Stimulated activated memory B cell treated with anti-CD40 and anti-IgM and Interleukin-4, amounts not matched to agents 10 μg/mL and 1 μg/mL and 100 μg/mL, for 72 hours (primary cell): Measurements from ENCODE around the gene LDLRAD4.

ENCODE experiments used
- ATAC-seq: fragments of 150-1000 bp; cut with Tn5 transposase; 2 replicates; pipeline ENCODE4 v1.10.0; 2021
- H3K27ac Mint-ChIP-seq: one replicate; pipeline ENCODE4 v1.8.0; 2022; ENCODE audit warnings: mild to moderate bottlenecking, mixed read lengths
- H3K27me3 Mint-ChIP-seq: one replicate; pipeline ENCODE4 v1.8.0; 2022; ENCODE audit warnings: mixed read lengths
- H3K36me3 Mint-ChIP-seq: one replicate; pipeline ENCODE4 v1.8.0; 2022; ENCODE audit warnings: mixed read lengths
- H3K4me1 Mint-ChIP-seq: one replicate; pipeline ENCODE4 v1.8.0; 2022; ENCODE audit warnings: mixed read lengths
- H3K4me3 Mint-ChIP-seq: one replicate; pipeline ENCODE4 v1.8.0; 2022; ENCODE audit warnings: mild to moderate bottlenecking, moderate library complexity, mixed read lengths
- H3K9me3 Mint-ChIP-seq: one replicate; pipeline ENCODE4 v1.8.0; 2022; ENCODE audit warnings: mixed read lengths

Gene LDLRAD4

DNA sequence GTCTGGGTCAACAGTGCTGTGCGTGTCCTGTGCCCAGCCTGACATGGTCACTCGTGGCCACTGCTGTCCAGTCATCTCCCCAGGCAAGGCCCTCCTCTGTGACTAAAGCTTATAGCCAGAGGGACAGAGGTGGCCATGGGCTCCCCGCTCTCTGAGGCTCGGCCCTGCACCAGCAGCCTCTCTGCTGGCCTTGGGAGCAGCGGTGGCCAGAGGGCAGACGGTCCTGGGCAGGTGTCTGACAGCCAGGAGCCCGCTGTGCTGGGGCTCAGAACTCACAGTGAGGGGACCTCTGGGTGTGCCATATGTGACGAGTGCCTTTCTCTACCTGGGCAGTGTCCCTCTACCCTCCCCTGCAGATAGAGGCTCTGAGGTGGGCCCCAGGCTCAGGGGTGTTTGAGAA is 409.1 kb downstream of the LDLRAD4 start:
- peak overlapping the region; percentile 50 for H3K27ac Mint-ChIP-seq
- H3K9me3 Mint-ChIP-seq = no peaks in the 10 kb centered on the region
- H3K4me3 Mint-ChIP-seq = no peak overlapping the region
- no peaks in the 10 kb centered on the region for H3K27me3 Mint-ChIP-seq
- H3K4me1 Mint-ChIP-seq = peaks cover 19% of the 10 kb centered on the region
- peaks cover 34% of the 10 kb centered on the region for H3K36me3 Mint-ChIP-seq
- ATAC-seq = no peak

DNA sequence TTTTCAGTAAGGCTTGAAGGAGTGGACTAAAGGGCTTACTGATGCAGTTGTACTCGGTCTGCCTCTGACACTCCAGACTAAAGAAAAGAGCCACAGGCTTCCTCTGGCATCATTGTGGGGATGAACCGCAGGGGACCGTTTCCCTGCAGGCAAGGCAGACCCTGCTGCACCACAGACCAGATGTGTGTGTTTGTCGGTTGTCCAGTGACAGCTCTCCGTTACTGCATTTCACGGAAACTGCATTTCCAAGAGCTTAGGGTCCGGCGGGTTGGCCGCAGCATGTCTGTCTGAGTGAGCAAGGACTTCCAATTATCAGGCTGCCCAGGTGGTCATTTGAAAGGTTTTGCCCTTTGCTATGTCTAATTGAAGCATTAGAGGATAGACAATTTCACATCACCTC is 409.7 kb downstream of the LDLRAD4 start:
- no peaks in the 10 kb centered on the region for H3K27me3 Mint-ChIP-seq
- no peak for ATAC-seq
- peaks cover 34% of the 10 kb centered on the region for H3K36me3 Mint-ChIP-seq
- peaks cover 19% of the 10 kb centered on the region for H3K4me1 Mint-ChIP-seq
- H3K27ac Mint-ChIP-seq = peak overlapping the region; percentile 50
- no peak overlapping the region for H3K4me3 Mint-ChIP-seq
- no peaks in the 10 kb centered on the region for H3K9me3 Mint-ChIP-seq

DNA sequence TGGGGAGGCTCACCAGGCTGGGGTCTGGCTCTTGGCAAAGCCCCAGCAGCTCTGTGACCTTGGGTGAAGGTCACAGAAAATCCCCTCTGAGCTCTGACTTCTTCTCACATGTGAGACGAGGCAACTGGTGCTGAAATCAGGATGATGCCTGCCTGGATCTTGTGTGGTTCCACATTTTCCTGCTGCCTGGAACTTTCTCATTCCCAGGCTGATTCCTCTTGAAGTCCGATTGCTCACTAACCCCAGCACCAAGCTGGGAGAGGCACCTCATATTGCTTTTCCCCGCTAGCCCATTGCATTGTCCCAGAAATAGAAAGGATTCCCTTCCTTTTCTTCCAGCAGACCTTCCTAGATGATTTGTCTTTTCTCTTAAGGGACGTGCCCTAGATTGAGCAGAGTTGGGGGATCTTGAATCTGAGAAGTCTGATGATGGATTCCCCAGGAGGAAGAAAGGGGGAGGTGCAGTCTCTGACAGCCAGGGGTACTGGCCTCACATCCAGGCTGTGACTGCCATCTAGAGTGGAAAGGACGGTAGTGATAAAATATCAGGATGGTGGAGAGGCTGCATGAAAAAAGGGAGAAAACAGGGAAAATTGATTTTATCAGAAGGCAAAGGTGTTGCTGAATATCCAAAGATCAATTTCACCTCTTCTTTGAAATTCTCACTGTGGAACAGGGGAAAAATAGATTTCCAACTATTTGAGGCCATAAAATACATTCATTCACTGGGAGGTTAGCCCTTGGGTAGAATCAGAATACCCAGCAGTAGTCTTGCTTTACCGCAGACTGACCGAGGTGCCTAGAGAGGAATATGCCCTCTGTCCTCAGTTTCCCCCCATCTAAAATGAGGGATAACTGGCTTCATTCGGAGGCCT is 411.5 kb downstream of the LDLRAD4 start:
- no peaks in the 10 kb centered on the region for H3K27me3 Mint-ChIP-seq
- peak overlapping the region; percentile 40 for H3K27ac Mint-ChIP-seq
- peak; percentile 84 for ATAC-seq
- H3K9me3 Mint-ChIP-seq = no peaks in the 10 kb centered on the region
- H3K36me3 Mint-ChIP-seq = peaks cover 29% of the 10 kb centered on the region
- H3K4me1 Mint-ChIP-seq = peaks cover 19% of the 10 kb centered on the region
- no peak overlapping the region for H3K4me3 Mint-ChIP-seq

DNA sequence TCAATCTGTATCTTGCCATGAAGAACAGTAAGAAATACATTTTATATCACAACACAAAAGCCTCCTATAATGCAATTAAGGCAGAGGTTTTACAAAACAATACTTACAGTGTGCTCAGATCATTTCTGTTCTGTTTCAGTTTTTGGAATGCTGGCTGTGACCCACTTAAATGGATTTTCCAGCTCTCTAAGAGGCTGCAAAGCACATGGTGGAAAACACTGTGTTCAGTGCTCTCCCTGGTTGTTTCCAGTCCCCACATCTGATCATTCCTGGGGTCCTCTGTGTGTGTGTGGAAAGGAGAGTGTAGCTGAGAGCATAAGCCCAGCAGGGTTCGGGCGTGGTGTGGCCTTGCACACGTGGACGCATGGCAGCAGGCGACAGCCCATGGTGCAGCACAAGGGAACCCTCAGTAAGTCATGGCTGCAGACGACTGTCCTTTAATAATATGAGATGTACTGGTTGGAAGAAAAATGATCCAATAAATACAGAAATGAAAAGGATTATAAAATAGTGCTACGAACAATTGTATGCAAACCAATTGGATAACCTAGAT is 412.2 kb downstream of the LDLRAD4 start:
- Mint-ChIP-seq H3K4me3 (no peak overlapping the region), H3K27me3 (no peaks in the 10 kb centered on the region), H3K4me1 (peaks cover 19% of the 10 kb centered on the region), H3K9me3 (no peaks in the 10 kb centered on the region), H3K27ac (no peak overlapping the region), H3K36me3 (peaks cover 34% of the 10 kb centered on the region)
- ATAC-seq = no peak

DNA sequence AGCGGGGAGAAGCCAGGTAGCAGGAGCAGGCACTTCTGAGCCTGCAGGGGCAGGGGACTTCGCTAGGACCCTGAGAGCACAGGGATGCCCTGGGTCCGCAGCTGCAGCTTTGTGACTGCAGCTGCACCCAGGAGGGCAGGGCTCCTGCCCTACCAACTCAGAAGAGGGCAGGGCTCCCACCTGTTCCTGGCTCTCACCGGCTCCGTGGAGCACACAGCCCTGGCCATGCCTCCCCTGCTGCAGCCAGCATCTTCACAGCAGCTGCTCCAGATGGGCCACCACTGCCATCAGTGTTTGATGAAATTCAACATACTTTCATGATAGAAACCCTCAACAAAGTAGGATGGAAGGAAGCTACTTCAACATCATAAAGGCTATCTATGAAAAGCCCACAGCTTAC is 415.1 kb downstream of the LDLRAD4 start:
- no peak overlapping the region for H3K27ac Mint-ChIP-seq
- peaks cover 35% of the 10 kb centered on the region for H3K36me3 Mint-ChIP-seq
- H3K27me3 Mint-ChIP-seq = no peaks in the 10 kb centered on the region
- no peak for ATAC-seq
- peaks cover 14% of the 10 kb centered on the region for H3K4me1 Mint-ChIP-seq
- H3K9me3 Mint-ChIP-seq = no peaks in the 10 kb centered on the region
- no peak overlapping the region for H3K4me3 Mint-ChIP-seq

DNA sequence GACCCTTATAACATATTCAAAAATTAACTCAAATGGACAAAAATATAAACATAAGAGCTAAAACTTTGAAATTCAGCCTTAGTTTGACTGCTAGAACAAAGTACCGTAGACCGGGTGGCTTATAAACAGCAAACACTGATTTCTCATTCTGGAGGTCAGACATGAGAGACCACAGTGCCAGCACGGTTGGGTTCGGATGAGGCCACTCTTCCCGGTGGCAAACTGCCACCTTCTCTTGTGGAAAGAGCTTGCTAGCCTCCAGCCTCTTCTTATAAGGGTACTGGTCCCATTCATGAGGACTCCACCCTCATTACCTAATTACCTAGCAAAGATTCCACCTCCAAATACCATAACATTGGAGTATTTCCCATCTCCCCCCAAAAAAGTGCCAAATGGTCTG is 416.5 kb downstream of the LDLRAD4 start:
- peaks cover 35% of the 10 kb centered on the region for H3K36me3 Mint-ChIP-seq
- no peaks in the 10 kb centered on the region for H3K9me3 Mint-ChIP-seq
- no peaks in the 10 kb centered on the region for H3K27me3 Mint-ChIP-seq
- no peak for ATAC-seq
- H3K27ac Mint-ChIP-seq = no peak overlapping the region
- peaks cover 3% of the 10 kb centered on the region for H3K4me1 Mint-ChIP-seq
- H3K4me3 Mint-ChIP-seq = no peak overlapping the region

DNA sequence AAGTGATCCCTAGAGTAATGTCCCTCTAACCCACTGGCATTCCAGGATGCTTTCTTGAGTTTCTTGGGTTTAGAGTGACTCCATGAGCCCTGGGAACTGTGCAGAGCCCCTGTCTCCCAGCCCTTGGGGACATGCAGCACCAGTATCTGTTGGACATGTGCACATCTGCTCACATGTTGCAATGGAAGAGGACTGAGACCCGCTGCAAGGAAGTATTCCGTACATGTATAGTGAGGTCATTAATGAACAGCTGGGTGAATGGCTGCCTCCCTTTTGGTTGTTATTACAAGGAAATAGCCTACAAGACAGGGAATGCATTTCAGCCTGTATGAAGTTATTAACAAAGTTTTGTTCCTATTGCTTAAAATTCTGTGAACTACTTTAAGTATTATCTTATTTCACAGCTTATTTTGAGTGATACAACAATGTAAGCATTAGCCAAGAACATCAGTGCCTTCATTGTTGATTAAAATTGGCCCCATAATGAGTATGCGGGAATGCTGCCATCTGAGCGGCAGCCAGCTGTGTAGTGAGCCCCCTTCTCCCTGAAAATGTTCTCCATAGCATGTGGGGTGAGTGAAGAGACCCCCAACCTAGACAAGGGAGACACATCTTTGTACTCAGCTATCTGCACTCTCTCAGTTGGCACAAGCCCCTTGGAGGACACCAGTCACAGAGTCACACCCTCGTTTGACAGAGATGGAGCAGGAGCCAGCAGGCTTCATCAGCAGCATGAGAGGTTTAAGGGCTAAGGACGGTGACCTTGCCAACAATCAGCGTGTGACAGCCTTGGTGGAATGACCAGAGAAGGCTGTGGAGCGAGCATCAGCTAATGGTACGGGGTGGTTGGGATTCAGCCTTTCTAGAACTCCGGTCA is 420.4 kb downstream of the LDLRAD4 start:
- peaks cover 3% of the 10 kb centered on the region for H3K9me3 Mint-ChIP-seq
- no peak overlapping the region for H3K4me3 Mint-ChIP-seq
- no peaks in the 10 kb centered on the region for H3K4me1 Mint-ChIP-seq
- peaks cover 33% of the 10 kb centered on the region for H3K36me3 Mint-ChIP-seq
- ATAC-seq = no peak
- no peaks in the 10 kb centered on the region for H3K27me3 Mint-ChIP-seq
- H3K27ac Mint-ChIP-seq = no peak overlapping the region

DNA sequence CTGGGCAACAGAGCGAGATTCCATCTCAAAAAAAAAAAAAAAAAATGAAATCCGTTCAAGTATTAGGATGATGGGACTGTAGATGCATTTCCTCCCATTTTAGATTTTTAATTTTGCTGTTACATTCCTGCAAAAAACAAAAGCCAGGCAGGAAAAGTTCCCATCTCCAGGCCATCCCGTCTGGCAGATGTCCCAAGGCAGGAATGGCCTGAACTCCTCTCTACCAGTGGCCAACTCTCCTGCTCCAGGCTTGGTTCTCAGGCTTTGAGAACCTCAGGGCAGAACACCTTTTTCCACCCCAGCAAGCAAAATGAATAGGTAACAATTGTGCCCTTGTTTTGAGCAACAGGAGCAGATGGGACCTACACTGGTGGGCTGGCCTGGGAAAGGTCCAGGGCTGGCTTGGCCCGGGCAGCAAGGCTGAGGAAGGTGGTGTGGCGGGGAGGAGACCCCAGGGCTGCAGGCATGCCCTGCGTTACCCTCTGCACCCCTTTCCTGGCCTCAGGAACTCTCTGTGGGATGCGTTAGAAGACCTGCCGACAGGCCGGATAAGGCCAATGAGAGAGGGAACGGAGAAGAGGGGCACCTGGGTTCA is 421.8 kb downstream of the LDLRAD4 start:
- peaks cover 32% of the 10 kb centered on the region for H3K36me3 Mint-ChIP-seq
- H3K27me3 Mint-ChIP-seq = no peaks in the 10 kb centered on the region
- no peak for ATAC-seq
- no peaks in the 10 kb centered on the region for H3K4me1 Mint-ChIP-seq
- H3K4me3 Mint-ChIP-seq = no peak overlapping the region
- H3K27ac Mint-ChIP-seq = no peak overlapping the region
- peaks cover 3% of the 10 kb centered on the region for H3K9me3 Mint-ChIP-seq

DNA sequence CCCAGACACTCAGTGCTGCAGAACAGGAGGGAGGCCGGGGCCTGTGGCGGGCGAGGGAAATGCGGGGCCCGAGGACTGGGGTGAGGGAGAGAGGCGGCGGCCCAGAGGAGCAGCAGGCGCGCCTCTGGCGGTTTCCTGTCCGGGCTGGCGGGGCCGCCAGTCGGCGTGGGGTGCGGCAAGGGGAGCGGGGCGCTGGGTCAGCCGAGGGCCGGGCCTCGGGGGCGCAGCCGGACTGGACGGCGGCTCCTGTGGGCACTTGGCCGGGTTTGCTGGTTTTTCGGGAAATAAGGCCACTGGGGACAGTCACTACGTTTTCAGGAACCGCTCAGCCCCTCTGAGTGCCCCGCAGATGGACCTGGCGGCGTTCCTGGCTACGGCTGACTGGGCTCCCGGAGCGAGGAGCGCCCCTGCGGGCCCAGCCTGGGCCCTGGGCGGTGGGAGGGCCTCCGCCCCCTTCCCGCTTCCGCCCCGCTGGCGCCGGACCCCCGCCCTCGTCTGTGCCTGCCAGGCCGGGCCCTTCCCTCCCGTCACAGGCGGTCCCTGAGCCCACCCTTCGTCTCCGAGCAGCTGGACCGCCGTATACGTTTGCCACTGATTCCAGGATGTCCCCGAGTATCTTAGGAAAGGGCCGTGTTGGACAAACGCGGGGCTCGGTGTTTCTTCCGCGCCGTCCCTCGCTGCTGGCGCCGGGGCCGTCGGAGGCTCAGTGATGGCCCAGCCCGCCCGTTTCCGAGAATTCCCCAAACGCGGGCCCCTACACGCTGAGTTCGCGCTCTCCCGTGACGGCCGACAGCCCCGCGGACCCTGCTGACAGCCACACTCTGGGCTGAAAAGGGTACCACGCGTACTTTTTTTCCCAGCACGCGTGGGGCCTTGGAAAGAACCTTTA is 423.2 kb downstream of the LDLRAD4 start:
- peaks cover 3% of the 10 kb centered on the region for H3K9me3 Mint-ChIP-seq
- ATAC-seq = peak; percentile 45
- no peaks in the 10 kb centered on the region for H3K27me3 Mint-ChIP-seq
- H3K4me1 Mint-ChIP-seq = no peaks in the 10 kb centered on the region
- H3K27ac Mint-ChIP-seq = no peak overlapping the region
- H3K4me3 Mint-ChIP-seq = no peak overlapping the region
- peaks cover 40% of the 10 kb centered on the region for H3K36me3 Mint-ChIP-seq

DNA sequence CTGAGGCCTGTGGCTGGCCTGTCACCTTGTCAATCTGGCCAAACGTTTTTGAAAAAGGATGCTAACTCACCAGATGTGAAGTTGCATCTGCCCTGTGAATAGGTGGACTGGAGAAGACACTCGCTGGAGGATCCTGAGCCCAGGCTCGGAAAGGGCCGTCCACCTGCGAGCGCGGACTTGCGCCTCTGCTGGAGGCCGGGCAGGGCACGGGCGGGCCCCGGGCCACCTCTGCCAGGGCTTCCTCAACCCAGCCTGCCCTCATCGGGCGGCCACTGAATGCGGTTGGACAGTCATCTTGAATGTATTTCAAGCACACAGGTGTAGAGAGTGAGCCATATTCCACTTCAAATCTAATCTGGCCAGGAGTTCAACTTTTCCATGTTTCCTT is 423.9 kb downstream of the LDLRAD4 start:
- H3K27me3 Mint-ChIP-seq = no peaks in the 10 kb centered on the region

DNA sequence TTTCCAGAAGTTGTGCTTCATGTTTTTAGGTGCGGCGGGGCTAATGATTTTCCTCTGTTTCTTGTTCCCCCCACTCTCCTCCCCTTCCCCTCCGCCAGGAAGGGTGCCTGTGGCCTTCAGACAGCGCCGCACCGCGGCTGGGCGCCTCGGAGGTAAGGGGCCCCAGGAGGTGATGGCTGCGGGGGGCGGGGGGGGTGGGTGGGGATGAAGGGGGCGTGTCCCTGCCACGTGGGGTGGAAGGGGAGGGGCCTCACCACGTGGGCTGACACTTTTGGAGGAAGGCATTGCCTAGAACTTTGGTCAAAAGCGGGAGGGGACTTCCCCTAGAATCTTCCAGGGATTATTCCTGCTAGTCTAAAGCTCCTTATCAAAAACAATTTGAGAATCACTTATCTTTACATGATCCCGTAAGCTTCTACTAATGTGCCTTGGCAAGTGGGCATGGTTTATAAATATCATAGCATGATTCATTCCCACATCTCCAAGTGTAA is 424.7 kb downstream of the LDLRAD4 start:
- peak; percentile 44 for ATAC-seq
- H3K27me3 Mint-ChIP-seq = no peaks in the 10 kb centered on the region
- peaks cover 3% of the 10 kb centered on the region for H3K9me3 Mint-ChIP-seq
- H3K4me1 Mint-ChIP-seq = no peaks in the 10 kb centered on the region
- H3K27ac Mint-ChIP-seq = no peak overlapping the region
- peaks cover 33% of the 10 kb centered on the region for H3K36me3 Mint-ChIP-seq
- no peak overlapping the region for H3K4me3 Mint-ChIP-seq

More for the DNA sequence above, 423.9 kb downstream of the LDLRAD4 start:
- H3K4me1 Mint-ChIP-seq = no peaks in the 10 kb centered on the region
- H3K27ac Mint-ChIP-seq = no peak overlapping the region
- no peak for ATAC-seq
- no peak overlapping the region for H3K4me3 Mint-ChIP-seq
- peaks cover 41% of the 10 kb centered on the region for H3K36me3 Mint-ChIP-seq
- peaks cover 3% of the 10 kb centered on the region for H3K9me3 Mint-ChIP-seq

DNA sequence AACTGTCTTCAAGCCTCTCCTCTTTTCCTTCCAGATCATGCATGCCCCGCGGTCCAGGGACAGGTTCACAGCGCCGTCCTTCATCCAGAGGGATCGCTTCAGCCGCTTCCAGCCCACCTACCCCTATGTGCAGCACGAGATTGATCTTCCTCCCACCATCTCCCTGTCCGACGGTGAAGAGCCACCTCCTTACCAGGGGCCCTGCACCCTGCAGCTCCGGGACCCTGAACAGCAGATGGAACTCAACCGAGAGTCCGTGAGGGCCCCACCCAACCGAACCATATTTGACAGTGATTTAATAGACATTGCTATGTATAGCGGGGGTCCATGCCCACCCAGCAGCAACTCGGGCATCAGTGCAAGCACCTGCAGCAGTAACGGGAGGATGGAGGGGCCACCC is 426.5 kb downstream of the LDLRAD4 start:
- peaks cover 3% of the 10 kb centered on the region for H3K9me3 Mint-ChIP-seq
- no peaks in the 10 kb centered on the region for H3K27me3 Mint-ChIP-seq
- ATAC-seq = no peak
- no peak overlapping the region for H3K4me3 Mint-ChIP-seq
- H3K27ac Mint-ChIP-seq = no peak overlapping the region
- peaks cover 31% of the 10 kb centered on the region for H3K36me3 Mint-ChIP-seq
- H3K4me1 Mint-ChIP-seq = peaks cover 7% of the 10 kb centered on the region

DNA sequence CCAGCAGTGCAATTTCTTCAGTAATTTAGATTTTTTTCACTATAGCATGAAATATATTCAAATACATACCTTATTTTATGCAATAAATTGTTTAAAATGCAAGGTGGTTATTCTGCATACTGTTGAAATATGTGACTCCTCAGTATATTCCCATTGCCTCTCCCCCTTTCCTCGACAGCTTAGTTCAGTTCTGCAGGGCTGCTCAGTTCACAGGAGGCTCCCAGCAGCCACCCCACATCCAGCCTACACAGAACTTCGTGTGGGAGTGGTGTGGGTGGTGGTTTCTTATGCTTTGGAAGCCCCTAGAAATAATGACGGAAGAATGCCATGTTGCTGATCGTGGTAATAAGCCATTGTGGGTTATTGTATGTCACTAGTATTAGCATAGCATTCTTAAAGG is 428.1 kb downstream of the LDLRAD4 start:
- Mint-ChIP-seq H3K9me3 (no peaks in the 10 kb centered on the region), H3K4me3 (no peak overlapping the region), H3K4me1 (peaks cover 7% of the 10 kb centered on the region), H3K27ac (no peak overlapping the region), H3K36me3 (peaks cover 24% of the 10 kb centered on the region), H3K27me3 (no peaks in the 10 kb centered on the region)
- no peak for ATAC-seq

DNA sequence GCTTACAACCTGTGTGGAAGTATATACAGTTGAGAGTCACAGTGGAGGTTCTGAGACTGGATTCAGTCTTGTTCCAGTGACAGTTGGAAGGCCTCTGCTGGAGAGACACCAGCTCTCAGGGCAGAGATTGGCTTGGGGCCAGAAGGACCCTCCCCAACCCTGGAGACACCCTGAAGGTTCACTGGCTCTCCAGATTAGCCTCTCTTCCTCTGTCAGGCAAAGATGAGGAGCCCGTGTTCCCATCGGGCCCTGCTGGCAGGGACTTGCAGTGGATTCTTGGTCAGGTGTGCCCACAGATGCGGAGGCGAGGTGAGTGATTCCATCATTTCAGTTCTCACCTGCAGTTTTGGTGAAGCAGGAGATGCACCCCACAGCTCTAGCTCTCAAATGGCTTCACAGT is 429.2 kb downstream of the LDLRAD4 start:
- Mint-ChIP-seq H3K9me3 (no peaks in the 10 kb centered on the region), H3K4me3 (no peak overlapping the region), H3K27me3 (no peaks in the 10 kb centered on the region), H3K27ac (no peak overlapping the region), H3K36me3 (peaks cover 24% of the 10 kb centered on the region), H3K4me1 (peaks cover 7% of the 10 kb centered on the region)
- ATAC-seq = no peak
